ENCODE results near the gene WSCD1.
A peak's percentile ranks its signal among the peaks of the same experiment; 100 is the strongest.

WSCD1 gene

GRCh38 chr17:6069539-6070429, at the start of gene WSCD1:
WSCD1 (plus strand) TSS chr17:6070379; CDS start chr17:6080659, 10,280 bp downstream.
- DNase-seq, result peak in 30 of 56 donors; percentile 10 to 77 (median 54)

- no peak for DNase-seq
Measured at GRCh38 chr17:6021011-6021400, 49.2 kb upstream of the WSCD1 start.

- no peak for DNase-seq
Measured at GRCh38 chr17:6021627-6022026, 48.6 kb upstream of the WSCD1 start.

GRCh38 chr17:6023036-6023831, 46.9 kb upstream of the WSCD1 start:
- DNase-seq, result no peak

- no peak for DNase-seq
Measured at GRCh38 chr17:6024576-6024975, 45.6 kb upstream of the WSCD1 start.

- DNase-seq, result no peak
Measured at GRCh38 chr17:6027342-6028024, 42.7 kb upstream of the WSCD1 start.

GRCh38 chr17:6028294-6028693, 41.9 kb upstream of the WSCD1 start:
- DNase-seq, result no peak

GRCh38 chr17:6035801-6036394, 34.3 kb upstream of the WSCD1 start:
- no peak for DNase-seq

GRCh38 chr17:6040504-6040903, 29.7 kb upstream of the WSCD1 start:
- no peak for DNase-seq

- DNase-seq, result no peak
Measured at GRCh38 chr17:6041246-6041645, 28.9 kb upstream of the WSCD1 start.

GRCh38 chr17:6043405-6043804, 26.8 kb upstream of the WSCD1 start:
- DNase-seq, result no peak

GRCh38 chr17:6044261-6044660, 25.9 kb upstream of the WSCD1 start:
- no peak for DNase-seq

GRCh38 chr17:6045621-6046357, 24.4 kb upstream of the WSCD1 start:
- peak in 3 of 56 donors; percentile 1 to 3 (median 2) for DNase-seq

GRCh38 chr17:6046431-6046830, 23.7 kb upstream of the WSCD1 start:
- DNase-seq, result no peak

GRCh38 chr17:6046931-6047330, 23.2 kb upstream of the WSCD1 start:
- DNase-seq, result no peak

- no peak for DNase-seq
Measured at GRCh38 chr17:6047966-6048365, 22.2 kb upstream of the WSCD1 start.

- DNase-seq, result no peak
Measured at GRCh38 chr17:6048486-6048885, 21.7 kb upstream of the WSCD1 start.

GRCh38 chr17:6052926-6053325, 17.3 kb upstream of the WSCD1 start:
- DNase-seq, result no peak

GRCh38 chr17:6054372-6054771, 15.8 kb upstream of the WSCD1 start:
- DNase-seq, result no peak

GRCh38 chr17:6056104-6056503, 14.1 kb upstream of the WSCD1 start:
- DNase-seq, result no peak

- DNase-seq, result no peak
Measured at GRCh38 chr17:6057562-6057961, 12.6 kb upstream of the WSCD1 start.

Measured in amygdala (tissue), 56 donors.